Measurements from ENCODE around the gene MTMR12. TPM values are rescaled to one million over a fixed set of nuclear protein-coding genes. Genes with fewer than 3 reads are reported as not detected.

Gene MTMR12
- total and polyA plus RNA-seq, 10 of the 15 experiments (the other 5 are each of a cell fraction or from before 2014, with no cell fraction given), result 5.0 to 22.9 (median 16.3) TPM

DNA sequence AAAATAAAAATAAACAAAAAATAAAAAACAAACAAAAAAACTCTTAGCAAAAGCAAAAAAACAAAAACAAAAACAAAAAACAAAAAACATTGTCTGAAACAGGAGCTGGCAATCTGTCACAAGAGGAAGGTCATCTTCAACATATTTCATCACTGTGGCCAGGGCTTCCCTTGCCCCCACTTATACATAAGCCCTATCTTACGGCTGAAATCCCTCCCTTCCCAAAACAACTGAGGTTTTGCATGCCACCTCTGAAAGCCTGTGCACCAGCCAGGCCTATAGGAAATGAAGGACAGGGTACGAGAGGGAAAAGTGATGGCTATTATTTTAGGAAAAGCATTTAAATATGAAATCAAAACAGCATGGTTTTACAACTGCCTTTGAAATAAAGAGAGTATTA lies 10.8 kb downstream of the MTMR12 start:
- Histone ChIP-seq H3K79me2 (ENCODE audit: control insufficient read depth, insufficient read depth, low read length) (peaks cover 29% of the 10 kb centered on the region), H3K27ac (ENCODE audit: control insufficient read depth, insufficient read depth) (no peak overlapping the region), H3K4me3 (no peak overlapping the region), H3K9me3 (replicated peaks; ENCODE audit: control insufficient read depth, insufficient read depth, low read length) (no peaks in the 10 kb centered on the region), H3K27me3 (replicated peaks in 1 of 2; ENCODE audit: control insufficient read depth in 2 of 2, insufficient read depth in 2 of 2, low read length in 1 of 2) (no peaks in the 10 kb centered on the region), H2AFZ (ENCODE audit: control insufficient read depth, low read depth, low read length) (no peak overlapping the region), H3K36me3 (ENCODE audit: control insufficient read depth in 2 of 2, insufficient read depth in 2 of 2, low read length in 1 of 2) (peaks cover 0 to 2% of the 10 kb centered on the region in 2 experiments; a peak in 2 of 4 replicates), H3K9ac (ENCODE audit: control insufficient read depth, insufficient read depth, low read length) (no peak overlapping the region), H3K4me2 (ENCODE audit: control insufficient read depth, insufficient read depth) (no peak overlapping the region), H3K4me1 (ENCODE audit: control insufficient read depth, insufficient read depth, low read length) (peaks cover 15% of the 10 kb centered on the region), H4K20me1 (ENCODE audit: control insufficient read depth, insufficient read depth) (0 out of 2 replicates have a peak, but pooled peaks cover 2% of the 10 kb centered on the region)
- in situ Hi-C loops (cut with MboI), result no loop called here
- intact Hi-C loops (cut with micrococcal nuclease; ENCODE audit: unreplicated experiment), result no loop called here
- BruUV-seq (replicated peaks), result no TSS peak
- ChIA-PET RAD21 (ENCODE audit: unreplicated experiment) (interaction anchor here (0.7 kb wide), 1 partner anchor 26 kb away, joined by 4 read pairs; no protein-coding TSS in a partner anchor), POLR2A (no interaction called here), SMC1A (ENCODE audit: uncharacterized antibody, unreplicated experiment) (interaction anchor here (0.6 kb wide), 1 partner anchor 18 kb away, joined by 3 read pairs; no protein-coding TSS in a partner anchor), CTCF (interaction anchor here (0.6 to 1.0 kb wide), 2 partner anchors 70 to 143 kb away, joined by 3 read pairs; partner anchors contain the start of gene ZFR)
- no peak for ATAC-seq
- FAIRE-seq, result no peak
- DNase-seq (ENCODE audit: low read depth, low spot score), result no peak
- WGBS (ENCODE audit: insufficient coverage, insufficient replicate concordance, low lambda C conversion rate, missing lambda C conversion rate), result 69% methylated on average over 2 of the region's 2 CpGs
- TF ChIP-seq, protein P1, sequence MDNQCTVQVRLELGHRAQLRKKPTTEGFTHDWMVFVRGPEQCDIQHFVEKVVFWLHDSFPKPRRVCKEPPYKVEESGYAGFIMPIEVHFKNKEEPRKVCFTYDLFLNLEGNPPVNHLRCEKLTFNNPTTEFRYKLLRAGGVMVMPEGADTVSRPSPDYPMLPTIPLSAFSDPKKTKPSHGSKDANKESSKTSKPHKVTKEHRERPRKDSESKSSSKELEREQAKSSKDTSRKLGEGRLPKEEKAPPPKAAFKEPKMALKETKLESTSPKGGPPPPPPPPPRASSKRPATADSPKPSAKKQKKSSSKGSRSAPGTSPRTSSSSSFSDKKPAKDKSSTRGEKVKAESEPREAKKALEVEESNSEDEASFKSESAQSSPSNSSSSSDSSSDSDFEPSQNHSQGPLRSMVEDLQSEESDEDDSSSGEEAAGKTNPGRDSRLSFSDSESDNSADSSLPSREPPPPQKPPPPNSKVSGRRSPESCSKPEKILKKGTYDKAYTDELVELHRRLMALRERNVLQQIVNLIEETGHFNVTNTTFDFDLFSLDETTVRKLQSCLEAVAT (IDR thresholded peaks at IDR 0.05), result no peak
- TF ChIP-seq ZZZ3 (IDR thresholded peaks at IDR 0.05; ENCODE audit: control insufficient read depth, insufficient read length, low read depth) (no peak), CREB1 (IDR thresholded peaks at IDR 0.05; ENCODE audit: low read depth) (no peak), ZNF217 (IDR thresholded peaks at IDR 0.05) (no peak), EP300 (IDR thresholded peaks at IDR 0.05; ENCODE audit: borderline replicate concordance in 1 of 2, control insufficient read depth in 1 of 2, low read depth in 2 of 2, low read length in 2 of 2) (no peak), EGR1 (IDR thresholded peaks at IDR 0.05; ENCODE audit: borderline replicate concordance in 1 of 2, low read depth in 2 of 2, low read length in 2 of 2) (no peak), PAX5 (IDR thresholded peaks at IDR 0.05; ENCODE audit: borderline replicate concordance, low read depth, low read length) (no peak), SMARCA5 (IDR thresholded peaks at IDR 0.05) (no peak), RCOR1 (conservative IDR thresholded peaks at IDR 0.05; ENCODE audit: low read depth, low read length) (no peak), CHD2 (IDR thresholded peaks at IDR 0.05; ENCODE audit: borderline replicate concordance, low read depth, low read length) (no peak)
- TF ChIP-seq, protein P2, sequence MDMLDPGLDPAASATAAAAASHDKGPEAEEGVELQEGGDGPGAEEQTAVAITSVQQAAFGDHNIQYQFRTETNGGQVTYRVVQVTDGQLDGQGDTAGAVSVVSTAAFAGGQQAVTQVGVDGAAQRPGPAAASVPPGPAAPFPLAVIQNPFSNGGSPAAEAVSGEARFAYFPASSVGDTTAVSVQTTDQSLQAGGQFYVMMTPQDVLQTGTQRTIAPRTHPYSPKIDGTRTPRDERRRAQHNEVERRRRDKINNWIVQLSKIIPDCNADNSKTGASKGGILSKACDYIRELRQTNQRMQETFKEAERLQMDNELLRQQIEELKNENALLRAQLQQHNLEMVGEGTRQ (IDR thresholded peaks at IDR 0.05; ENCODE audit: borderline replicate concordance, low read depth, low read length), result no peak
- TF ChIP-seq, protein P3, sequence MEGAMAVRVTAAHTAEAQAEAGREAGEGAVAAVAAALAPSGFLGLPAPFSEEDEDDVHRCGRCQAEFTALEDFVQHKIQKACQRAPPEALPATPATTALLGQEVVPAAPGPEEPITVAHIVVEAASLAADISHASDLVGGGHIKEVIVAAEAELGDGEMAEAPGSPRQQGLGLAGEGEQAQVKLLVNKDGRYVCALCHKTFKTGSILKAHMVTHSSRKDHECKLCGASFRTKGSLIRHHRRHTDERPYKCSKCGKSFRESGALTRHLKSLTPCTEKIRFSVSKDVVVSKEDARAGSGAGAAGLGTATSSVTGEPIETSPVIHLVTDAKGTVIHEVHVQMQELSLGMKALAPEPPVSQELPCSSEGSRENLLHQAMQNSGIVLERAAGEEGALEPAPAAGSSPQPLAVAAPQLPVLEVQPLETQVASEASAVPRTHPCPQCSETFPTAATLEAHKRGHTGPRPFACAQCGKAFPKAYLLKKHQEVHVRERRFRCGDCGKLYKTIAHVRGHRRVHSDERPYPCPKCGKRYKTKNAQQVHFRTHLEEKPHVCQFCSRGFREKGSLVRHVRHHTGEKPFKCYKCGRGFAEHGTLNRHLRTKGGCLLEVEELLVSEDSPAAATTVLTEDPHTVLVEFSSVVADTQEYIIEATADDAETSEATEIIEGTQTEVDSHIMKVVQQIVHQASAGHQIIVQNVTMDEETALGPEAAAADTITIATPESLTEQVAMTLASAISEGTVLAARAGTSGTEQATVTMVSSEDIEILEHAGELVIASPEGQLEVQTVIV (IDR thresholded peaks at IDR 0.05; ENCODE audit: borderline replicate concordance, partially characterized antibody), result no peak
- TF ChIP-seq, protein P4, sequence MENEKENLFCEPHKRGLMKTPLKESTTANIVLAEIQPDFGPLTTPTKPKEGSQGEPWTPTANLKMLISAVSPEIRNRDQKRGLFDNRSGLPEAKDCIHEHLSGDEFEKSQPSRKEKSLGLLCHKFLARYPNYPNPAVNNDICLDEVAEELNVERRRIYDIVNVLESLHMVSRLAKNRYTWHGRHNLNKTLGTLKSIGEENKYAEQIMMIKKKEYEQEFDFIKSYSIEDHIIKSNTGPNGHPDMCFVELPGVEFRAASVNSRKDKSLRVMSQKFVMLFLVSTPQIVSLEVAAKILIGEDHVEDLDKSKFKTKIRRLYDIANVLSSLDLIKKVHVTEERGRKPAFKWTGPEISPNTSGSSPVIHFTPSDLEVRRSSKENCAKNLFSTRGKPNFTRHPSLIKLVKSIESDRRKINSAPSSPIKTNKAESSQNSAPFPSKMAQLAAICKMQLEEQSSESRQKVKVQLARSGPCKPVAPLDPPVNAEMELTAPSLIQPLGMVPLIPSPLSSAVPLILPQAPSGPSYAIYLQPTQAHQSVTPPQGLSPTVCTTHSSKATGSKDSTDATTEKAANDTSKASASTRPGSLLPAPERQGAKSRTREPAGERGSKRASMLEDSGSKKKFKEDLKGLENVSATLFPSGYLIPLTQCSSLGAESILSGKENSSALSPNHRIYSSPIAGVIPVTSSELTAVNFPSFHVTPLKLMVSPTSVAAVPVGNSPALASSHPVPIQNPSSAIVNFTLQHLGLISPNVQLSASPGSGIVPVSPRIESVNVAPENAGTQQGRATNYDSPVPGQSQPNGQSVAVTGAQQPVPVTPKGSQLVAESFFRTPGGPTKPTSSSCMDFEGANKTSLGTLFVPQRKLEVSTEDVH (IDR thresholded peaks at IDR 0.05; ENCODE audit: low read depth, partially characterized antibody), result no peak
